ENCODE results near the gene MPPED2. TPM values are rescaled to one million over a fixed set of nuclear protein-coding genes. Genes with fewer than 3 reads are reported as not detected.

MPPED2 gene
- total RNA-seq, 1 donor from 2014 or later, result 4.9 TPM

- DNase-seq (ENCODE audit: low spot score), result no peak
Observed at GRCh38 chr11:30488304-30488998, 97.7 kb downstream of the MPPED2 start.

GRCh38 chr11:30487200-30487898 lies 98.8 kb downstream of the MPPED2 start:
- no peak for DNase-seq (ENCODE audit: low spot score)

DNA sequence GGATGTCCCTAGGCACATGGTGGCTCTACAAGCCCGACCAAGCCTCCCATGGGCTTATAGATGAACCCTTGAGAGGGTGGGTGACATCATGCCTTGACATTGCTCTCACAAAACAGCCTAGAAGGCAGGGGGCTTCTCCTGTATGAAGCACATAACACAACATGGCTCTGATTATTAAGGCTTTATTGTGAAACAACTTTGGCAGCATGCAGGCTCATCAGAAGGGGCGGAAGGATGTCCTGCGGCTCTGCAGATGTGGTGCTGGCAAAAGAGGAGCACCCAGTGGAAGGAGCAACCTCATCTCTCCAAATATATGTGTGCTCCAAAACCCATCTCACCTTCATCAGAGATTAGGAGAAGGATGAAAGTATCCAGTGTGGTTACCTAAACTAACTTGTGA lies 100.4 kb downstream of the MPPED2 start:
- DNase-seq (ENCODE audit: low spot score), result no peak

- no peak for DNase-seq (ENCODE audit: low spot score)
Observed at GRCh38 chr11:30485222-30485621, 100.9 kb downstream of the MPPED2 start.

GRCh38 chr11:30483056-30483455 lies 103.1 kb downstream of the MPPED2 start:
- no peak for DNase-seq (ENCODE audit: low spot score)

GRCh38 chr11:30481796-30482195 lies 104.4 kb downstream of the MPPED2 start:
- DNase-seq (ENCODE audit: low spot score), result no peak

GRCh38 chr11:30481330-30481729 lies 104.8 kb downstream of the MPPED2 start:
- no peak for DNase-seq (ENCODE audit: low spot score)

DNA sequence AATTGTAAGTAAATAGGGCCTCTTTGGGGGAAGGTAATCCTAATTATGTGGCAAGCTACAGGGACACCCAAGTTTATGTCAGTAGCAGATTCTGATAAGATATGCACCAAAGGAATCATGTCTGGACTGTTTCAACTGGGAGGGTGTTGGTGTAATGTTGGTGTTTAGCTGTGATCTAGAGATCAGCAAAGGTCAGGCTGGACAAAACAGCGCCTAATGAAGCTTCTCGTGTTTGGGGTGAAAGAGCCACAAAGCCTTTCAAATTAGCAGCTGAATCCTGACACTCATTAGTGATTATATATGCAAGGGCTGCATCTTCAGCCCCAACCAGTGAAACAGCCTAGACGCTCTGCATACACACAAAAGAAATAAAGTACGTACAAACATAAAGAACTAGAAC lies 106.3 kb downstream of the MPPED2 start:
- DNase-seq (ENCODE audit: low spot score), result no peak

GRCh38 chr11:30478923-30479322 lies 107.2 kb downstream of the MPPED2 start:
- DNase-seq (ENCODE audit: low spot score), result no peak

- DNase-seq (ENCODE audit: low spot score), result no peak
Observed at GRCh38 chr11:30477061-30477460, 109.1 kb downstream of the MPPED2 start.

DNA sequence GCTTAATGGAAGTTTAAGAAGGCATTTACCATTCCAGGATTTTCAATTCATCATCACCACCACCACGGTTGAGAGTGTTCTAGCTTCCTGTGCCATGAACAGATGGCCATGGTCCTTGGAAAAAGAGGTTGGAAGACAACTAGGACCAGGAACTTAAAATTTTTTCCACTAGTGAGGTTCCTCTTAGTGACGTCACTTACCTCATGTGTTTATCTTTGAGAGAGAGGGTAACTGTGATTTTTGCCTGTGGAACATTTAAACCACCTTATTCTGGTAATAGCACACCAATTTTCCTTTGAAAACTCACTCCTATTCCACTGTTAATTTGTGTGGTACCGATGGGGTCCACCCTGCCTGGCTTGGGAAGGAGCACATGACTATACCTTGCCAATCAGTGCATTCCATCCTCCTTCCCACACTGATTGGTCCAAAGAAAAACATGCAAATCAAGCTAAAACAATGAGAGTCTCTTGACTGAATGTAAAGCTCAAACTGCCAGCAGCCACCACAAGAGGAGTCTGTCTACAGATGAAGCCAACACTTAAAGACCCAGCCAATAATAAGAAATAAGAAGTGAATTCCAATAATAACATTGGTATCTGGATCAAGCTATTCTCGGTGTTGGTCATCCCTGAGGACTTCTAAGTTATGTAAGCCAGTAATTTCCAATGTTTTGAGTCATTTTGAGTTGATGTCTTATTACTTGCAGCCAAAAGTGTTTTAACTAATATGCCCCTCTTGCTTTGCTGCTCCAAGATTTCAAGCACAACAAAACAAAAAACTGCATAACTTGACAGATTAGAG lies 111.8 kb downstream of the MPPED2 start:
- DNase-seq (ENCODE audit: low spot score), result no peak

- DNase-seq (ENCODE audit: low spot score), result no peak
Observed at GRCh38 chr11:30471244-30471643, 114.9 kb downstream of the MPPED2 start.

GRCh38 chr11:30468881-30469280 lies 117.3 kb downstream of the MPPED2 start:
- no peak for DNase-seq (ENCODE audit: low spot score)

DNA sequence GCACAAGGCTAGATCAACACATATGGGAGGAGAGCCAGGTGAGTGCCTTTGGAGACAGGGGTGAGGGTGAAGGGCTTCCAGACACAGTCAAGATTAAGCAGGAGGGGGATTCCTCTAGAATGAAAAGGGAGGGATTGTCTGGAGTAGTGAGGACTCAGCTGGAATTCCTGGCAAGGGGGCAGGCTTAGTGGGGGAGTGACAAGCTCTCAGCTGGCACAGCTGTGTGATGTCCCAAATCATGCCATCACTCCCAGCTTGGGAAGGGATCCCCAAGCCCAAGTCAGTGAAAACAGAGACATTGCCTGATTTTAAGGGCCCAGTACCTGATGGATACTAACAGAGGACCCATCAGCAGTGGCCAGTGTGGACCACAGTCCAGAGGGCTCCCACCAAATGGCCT lies 119.0 kb downstream of the MPPED2 start:
- no peak for DNase-seq (ENCODE audit: low spot score)

DNA sequence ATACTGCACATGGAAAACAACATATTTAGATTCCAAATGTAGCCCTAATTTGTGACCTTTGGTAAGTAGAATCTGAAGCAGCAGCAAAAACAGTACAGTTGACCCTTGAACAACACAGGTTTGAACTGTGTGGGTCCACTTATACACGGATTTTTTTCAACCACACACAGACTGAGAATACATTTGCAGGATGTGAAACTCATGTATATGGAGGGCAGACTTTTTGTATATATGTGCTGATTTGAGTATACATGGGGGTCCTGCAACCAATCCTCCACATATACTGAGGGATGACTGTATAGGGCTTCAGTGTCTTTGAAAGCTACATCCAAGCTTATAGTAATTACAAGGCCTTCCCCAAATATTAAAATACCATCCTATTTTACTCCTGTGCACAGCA lies 120.5 kb downstream of the MPPED2 start:
- no peak for DNase-seq (ENCODE audit: low spot score)

- no peak for DNase-seq (ENCODE audit: low spot score)
Observed at GRCh38 chr11:30465192-30465591, 121.0 kb downstream of the MPPED2 start.

DNA sequence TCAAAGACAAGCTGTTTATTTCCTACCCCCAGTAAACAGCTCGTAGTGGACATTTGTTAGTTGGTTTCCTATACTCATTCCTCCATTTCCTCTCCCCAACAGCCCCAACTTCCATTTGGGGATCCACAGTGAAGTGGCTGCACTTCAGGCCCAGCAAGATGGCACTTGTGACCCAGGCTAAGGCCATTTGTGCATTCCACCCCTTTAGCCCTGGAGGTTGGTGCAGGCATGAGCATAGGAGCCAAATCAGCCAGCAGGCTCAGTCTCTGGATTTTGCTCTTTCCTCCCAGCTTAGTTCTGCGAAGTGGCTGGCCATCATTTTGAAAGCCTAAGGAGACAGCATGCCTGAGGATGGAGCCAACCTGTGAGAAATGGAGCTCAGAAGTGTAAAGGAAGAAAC lies 122.9 kb downstream of the MPPED2 start:
- DNase-seq (ENCODE audit: low spot score), result no peak

- no peak for DNase-seq (ENCODE audit: low spot score)
Observed at GRCh38 chr11:30462421-30462820, 123.7 kb downstream of the MPPED2 start.

DNA sequence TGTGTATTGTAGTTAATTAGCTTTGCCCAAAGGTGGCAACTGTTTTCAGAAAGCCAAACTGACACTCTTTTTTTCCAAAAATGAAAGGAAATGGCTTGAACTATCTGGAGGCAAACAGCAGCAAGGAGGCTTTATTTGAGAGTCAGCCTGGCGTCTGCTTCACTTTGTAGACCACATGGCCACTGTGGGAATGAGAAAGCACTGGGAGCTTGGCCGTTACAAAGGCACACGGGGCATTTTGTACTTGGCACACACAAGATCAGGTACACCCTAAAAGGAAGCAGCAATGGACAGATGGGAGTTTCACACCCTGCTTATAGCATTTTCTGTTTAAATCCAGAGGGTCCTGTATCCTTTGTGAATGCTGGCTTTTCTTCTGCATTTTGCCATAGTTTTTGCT lies 126.3 kb downstream of the MPPED2 start:
- DNase-seq (ENCODE audit: low spot score), result no peak

DNA sequence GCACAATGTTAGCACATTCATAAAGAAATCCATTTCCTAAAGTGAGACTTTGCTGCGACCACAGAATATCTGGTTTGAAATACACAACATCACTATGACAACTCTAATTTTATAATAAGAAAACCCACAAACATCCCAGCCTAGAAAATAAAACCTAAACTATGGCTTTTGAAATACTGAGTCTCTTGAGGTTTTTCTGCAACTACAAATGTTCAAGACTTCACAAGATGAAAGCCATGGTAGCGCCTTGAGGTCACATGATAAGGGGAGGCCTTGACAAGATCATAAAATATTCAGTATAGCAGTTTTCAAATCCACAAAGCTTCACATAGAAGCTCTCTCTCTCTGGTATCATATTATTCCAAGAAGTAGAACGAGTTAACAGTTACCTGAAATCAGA lies 126.8 kb downstream of the MPPED2 start:
- no peak for DNase-seq (ENCODE audit: low spot score)

GRCh38 chr11:30458541-30458940 lies 127.6 kb downstream of the MPPED2 start:
- no peak for DNase-seq (ENCODE audit: low spot score)

DNA sequence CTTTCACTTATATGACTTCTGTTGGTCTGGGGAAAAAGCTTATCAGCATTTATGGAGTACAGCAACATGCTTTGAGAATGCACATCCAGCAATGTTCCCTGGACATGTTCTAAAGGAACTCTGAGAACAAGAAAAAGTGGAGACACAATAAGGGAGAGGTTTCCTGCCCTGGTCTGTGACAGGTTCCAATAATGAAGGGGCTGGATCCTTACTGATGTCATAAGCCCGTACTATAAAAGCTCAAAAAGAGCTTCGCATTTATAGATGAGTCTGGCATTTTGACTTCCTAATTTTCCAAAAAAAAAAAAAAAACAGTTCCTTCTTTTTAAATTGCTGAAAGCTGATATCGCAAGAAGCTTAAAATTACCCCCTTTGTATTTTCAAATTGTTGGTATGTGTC lies 129.1 kb downstream of the MPPED2 start:
- DNase-seq (ENCODE audit: low spot score), result no peak
